SU-DHL-6 (cell line): ENCODE results near the gene DGUOK.

ENCODE experiments used
- EZH2phosphoT487 ChIP-seq: fragments of 200-600 bp; sonication (generic), shearing (Covaris generic); conservative IDR thresholded peaks from 2 replicates; pipeline ENCODE4 v1.6.1; 2018; ENCODE audit warnings: mild to moderate bottlenecking, antibody characterized with exemption, low read length, moderate library complexity, mixed read lengths
- TF ChIP-seq, protein P1 (sequence below): fragments of 200-600 bp; sonication (generic); IDR thresholded peaks from one replicate; pipeline ENCODE4 v1.5.1; 2017; ENCODE audit warnings: antibody characterized with exemption, mild to moderate bottlenecking, low read length, moderate library complexity; ENCODE audit not compliant: insufficient read depth, poor library complexity, severe bottlenecking

DNA sequence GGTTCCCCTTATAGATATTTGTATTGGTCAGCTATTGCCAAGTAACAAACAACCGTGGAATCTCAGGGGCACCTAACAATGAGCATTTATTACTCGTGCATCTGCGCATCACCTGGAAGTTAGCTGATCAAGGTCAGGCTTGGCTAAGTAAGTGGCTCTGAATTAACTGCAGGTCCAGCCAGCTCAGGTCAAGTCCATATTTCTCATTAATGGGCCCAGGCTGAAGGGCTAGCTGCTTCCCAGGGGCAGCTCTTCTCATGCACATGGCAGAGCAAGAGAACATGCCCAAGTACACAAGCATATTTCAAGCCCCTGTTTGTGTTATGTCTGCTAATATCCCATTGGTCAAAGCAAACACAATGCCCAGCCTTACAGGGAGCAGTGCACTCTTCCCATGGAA lies 7.8 kb upstream of the DGUOK start:
- TF ChIP-seq, protein P1, sequence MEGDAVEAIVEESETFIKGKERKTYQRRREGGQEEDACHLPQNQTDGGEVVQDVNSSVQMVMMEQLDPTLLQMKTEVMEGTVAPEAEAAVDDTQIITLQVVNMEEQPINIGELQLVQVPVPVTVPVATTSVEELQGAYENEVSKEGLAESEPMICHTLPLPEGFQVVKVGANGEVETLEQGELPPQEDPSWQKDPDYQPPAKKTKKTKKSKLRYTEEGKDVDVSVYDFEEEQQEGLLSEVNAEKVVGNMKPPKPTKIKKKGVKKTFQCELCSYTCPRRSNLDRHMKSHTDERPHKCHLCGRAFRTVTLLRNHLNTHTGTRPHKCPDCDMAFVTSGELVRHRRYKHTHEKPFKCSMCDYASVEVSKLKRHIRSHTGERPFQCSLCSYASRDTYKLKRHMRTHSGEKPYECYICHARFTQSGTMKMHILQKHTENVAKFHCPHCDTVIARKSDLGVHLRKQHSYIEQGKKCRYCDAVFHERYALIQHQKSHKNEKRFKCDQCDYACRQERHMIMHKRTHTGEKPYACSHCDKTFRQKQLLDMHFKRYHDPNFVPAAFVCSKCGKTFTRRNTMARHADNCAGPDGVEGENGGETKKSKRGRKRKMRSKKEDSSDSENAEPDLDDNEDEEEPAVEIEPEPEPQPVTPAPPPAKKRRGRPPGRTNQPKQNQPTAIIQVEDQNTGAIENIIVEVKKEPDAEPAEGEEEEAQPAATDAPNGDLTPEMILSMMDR = no peak
- TF ChIP-seq EZH2phosphoT487 = no peak
